Measurements from ENCODE around the gene CYP27B1.

CYP27B1 gene

GRCh38 chr12:57735952-57736740 is 30.7 kb downstream of the CYP27B1 start:
- DNase-seq (ENCODE audit: low read depth in 2 of 2): no peak

GRCh38 chr12:57735198-57735855 is 31.6 kb downstream of the CYP27B1 start:
- DNase-seq (ENCODE audit: low read depth in 2 of 2): no peak

GRCh38 chr12:57734591-57734990 is 32.3 kb downstream of the CYP27B1 start:
- DNase-seq (ENCODE audit: low read depth in 2 of 2): no peak

- DNase-seq (ENCODE audit: low read depth in 2 of 2): no peak
Measured at GRCh38 chr12:57733928-57734327, 33.0 kb downstream of the CYP27B1 start.

GRCh38 chr12:57732726-57733593 is 33.9 kb downstream of the CYP27B1 start:
- DNase-seq (ENCODE audit: low read depth in 2 of 2): no peak

- DNase-seq (ENCODE audit: low read depth in 2 of 2): no peak
Measured at GRCh38 chr12:57732270-57732669, 34.6 kb downstream of the CYP27B1 start.

- no peak for DNase-seq (ENCODE audit: low read depth in 2 of 2)
Measured at GRCh38 chr12:57731411-57732080, 35.3 kb downstream of the CYP27B1 start.

GRCh38 chr12:57730336-57731067 is 36.4 kb downstream of the CYP27B1 start:
- no peak for DNase-seq (ENCODE audit: low read depth in 2 of 2)

- DNase-seq (ENCODE audit: low read depth in 2 of 2): no peak
Measured at GRCh38 chr12:57729321-57729844, 37.5 kb downstream of the CYP27B1 start.

GRCh38 chr12:57727758-57728395 is 39.0 kb downstream of the CYP27B1 start:
- DNase-seq (ENCODE audit: low read depth in 2 of 2): no peak

- DNase-seq (ENCODE audit: low read depth in 2 of 2): no peak
Measured at GRCh38 chr12:57726884-57727757, 39.8 kb downstream of the CYP27B1 start.

GRCh38 chr12:57726151-57726883 is 40.6 kb downstream of the CYP27B1 start:
- no peak for DNase-seq (ENCODE audit: low read depth in 2 of 2)

GRCh38 chr12:57725851-57726150 is 41.1 kb downstream of the CYP27B1 start:
- DNase-seq (ENCODE audit: low read depth in 2 of 2): no peak

- DNase-seq (ENCODE audit: low read depth in 2 of 2): no peak
Measured at GRCh38 chr12:57724936-57725740, 41.7 kb downstream of the CYP27B1 start.

GRCh38 chr12:57724003-57724935 is 42.6 kb downstream of the CYP27B1 start:
- no peak for DNase-seq (ENCODE audit: low read depth in 2 of 2)

GRCh38 chr12:57723630-57723962 is 43.3 kb downstream of the CYP27B1 start:
- no peak for DNase-seq (ENCODE audit: low read depth in 2 of 2)

Data from stimulated activated CD8-positive, alpha-beta memory T cell treated with anti-CD3 and anti-CD28 coated beads, Interleukin-7, amount 100 ng/mL, for 1 hour (primary cell).